GM18868 (cell line): Measurements from ENCODE around the gene KIRREL3.

Experiments
- ATAC-seq: cut with Tn5 transposase; IDR thresholded peaks from one replicate; pipeline ENCODE4 v1.9.1; 2021; ENCODE audit warnings: mild to moderate bottlenecking, moderate library complexity; ENCODE audit not compliant: unreplicated experiment

KIRREL3 gene

GRCh38 chr11:126519764-126520734 is 480.5 kb downstream of the KIRREL3 start:
- no peak for ATAC-seq

- ATAC-seq = no peak
Measured at GRCh38 chr11:126518972-126519690, 481.4 kb downstream of the KIRREL3 start.

DNA sequence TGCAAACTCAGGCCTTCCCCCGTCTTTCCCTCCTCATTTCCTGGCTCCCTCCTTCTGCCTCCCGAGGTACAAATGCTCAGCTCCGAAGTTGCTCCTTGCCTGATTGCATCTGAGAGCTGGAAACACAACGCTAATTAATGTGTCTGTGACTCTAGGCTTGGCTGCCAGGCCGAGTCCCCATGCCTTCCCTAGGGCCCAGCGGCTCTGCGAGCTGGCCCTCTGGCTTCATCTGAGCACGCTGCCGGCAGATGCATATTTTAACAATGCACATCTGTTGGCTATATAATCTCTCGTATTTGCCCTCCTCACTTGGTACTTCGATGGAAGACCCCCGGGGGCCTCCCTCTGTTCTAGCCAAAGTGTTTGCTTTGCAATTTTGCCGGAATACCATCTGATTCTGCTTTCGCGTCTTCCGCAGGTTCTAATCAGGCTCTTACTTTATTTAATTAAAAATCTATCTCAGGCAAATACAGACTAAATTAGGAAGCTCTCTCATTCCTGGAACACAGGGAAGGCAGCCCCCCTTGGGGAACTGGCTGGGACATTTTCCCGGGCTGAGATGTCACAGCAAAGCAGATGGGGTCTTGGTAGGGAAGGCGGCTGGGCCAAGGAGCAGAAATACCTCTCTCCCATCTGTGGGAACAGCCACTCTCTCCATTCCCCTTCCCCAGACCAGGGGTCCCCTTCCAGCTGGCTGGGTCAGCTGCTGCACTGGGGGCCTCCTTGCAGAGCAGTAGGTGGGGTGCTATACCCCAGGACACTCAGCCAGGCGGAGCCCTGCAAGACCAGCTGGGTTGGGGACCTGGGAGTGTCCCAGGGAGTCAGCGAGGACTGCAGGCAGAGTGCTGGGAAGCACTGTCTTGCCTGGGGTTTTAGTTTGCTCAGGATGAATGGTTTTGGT is 482.2 kb downstream of the KIRREL3 start:
- ATAC-seq = no peak

DNA sequence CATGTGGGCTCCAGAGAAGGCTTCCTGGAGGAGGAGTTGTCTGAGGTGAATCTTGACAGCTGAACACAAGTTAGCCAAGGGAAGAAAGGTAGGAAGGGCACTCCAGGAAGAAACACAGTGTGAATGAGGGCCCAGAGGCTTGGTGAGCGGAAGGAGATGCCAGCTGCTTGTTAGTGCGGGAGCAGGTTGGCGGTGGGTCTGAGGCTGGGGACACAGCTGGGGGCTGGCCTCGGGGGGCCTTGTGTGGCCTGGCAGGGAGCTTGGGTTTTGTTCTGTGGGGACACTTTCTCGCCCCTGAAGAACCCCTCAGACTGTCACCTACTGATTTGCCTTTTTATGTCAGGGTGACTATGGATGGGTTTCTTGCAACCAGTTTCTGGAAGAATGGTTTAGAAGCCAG is 485.1 kb downstream of the KIRREL3 start:
- ATAC-seq = no peak

GRCh38 chr11:126514061-126514693 is 486.4 kb downstream of the KIRREL3 start:
- ATAC-seq = no peak

- ATAC-seq = no peak
Measured at GRCh38 chr11:126512741-126513715, 487.5 kb downstream of the KIRREL3 start.

- ATAC-seq = no peak
Measured at GRCh38 chr11:126512251-126512650, 488.3 kb downstream of the KIRREL3 start.

DNA sequence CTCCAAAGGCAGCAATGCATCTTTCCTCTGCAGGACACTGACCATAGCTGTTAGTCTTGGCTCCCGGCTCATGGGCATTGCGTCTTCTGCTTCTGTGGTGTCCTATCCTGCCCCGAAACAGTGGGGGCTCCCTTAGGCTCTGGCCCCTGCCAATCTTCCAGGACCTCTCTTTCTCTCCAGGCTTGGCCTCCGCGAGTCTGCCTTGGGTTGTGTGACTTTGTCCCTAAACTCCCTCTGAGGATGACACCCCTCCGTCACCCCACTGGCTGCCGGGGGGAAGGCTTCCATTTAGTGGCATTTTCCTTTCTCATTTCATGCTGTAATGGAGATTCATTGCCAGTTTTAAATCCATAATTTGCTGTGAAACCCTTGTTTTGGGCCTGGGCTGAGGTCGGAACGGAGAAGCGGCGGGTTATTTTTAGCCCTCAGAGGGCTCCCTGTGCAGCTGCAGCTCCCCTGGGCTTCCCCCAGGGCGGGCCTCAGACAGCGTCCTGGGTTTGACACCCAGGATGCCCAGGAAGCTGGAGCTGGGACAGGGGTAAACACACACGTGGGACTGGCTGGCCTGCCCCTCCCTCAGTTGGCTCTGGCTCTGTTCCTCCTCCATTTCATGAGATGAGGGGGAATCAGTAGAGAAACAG is 489.0 kb downstream of the KIRREL3 start:
- no peak for ATAC-seq

DNA sequence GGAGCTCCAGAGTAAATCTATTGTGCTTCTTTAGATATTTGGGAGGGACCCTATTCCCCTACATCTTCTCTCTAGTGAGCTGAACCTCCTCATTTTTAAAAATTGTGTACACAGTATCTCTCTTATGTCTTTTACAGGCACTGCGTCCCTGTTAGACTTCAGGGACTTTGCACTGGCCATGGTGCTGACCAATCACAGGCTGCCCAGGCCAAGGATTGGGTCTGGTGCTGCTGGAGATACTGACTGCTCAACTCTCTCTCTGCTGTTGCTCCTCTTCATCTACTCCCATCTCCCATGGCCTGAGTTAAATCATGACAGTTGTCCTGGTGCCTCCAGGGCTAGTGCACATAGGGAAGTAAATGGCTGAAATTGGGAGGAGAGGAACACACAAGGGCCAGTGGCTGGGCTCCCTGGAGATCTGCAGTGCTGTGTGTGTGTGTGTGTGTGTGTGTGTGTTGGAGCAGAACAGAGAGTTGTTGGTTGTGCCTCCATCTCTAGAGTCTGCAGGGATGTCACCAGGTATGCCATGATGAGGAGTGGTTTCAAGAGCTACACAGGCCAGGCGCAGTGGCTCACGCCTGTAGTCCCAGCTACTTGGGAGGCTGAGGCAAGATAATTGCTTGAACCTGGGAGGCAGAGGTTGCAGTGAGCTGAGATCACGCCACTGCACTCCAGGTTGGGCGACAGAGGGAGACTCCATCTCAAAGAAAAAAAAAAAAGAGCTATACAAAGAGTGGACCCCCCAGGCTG is 489.8 kb downstream of the KIRREL3 start:
- no peak for ATAC-seq

- ATAC-seq = no peak
Measured at GRCh38 chr11:126507646-126508045, 492.9 kb downstream of the KIRREL3 start.

- no peak for ATAC-seq
Measured at GRCh38 chr11:126506789-126507188, 493.8 kb downstream of the KIRREL3 start.

- ATAC-seq = no peak
Measured at GRCh38 chr11:126502982-126503381, 497.6 kb downstream of the KIRREL3 start.

- ATAC-seq = no peak
Measured at GRCh38 chr11:126502159-126502558, 498.4 kb downstream of the KIRREL3 start.

DNA sequence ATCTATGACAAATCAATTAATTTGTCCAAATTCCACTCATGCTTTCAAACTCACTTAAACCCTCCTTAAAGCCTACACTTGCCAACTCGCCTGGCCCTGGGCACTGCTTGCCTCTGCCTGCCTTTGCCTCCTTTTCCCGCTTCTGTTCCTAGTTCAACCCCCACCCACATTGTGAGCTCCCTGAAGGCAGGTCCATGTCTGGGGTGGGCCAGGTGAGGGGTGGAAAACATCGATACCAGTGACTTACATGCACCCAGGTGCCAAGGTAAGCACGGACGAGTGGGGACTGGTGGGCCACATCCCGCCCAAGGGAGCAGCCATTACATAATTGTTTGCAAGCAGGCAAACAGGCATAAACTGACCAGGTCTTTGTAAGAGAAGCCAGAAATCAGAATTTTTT is 498.9 kb downstream of the KIRREL3 start:
- no peak for ATAC-seq

DNA sequence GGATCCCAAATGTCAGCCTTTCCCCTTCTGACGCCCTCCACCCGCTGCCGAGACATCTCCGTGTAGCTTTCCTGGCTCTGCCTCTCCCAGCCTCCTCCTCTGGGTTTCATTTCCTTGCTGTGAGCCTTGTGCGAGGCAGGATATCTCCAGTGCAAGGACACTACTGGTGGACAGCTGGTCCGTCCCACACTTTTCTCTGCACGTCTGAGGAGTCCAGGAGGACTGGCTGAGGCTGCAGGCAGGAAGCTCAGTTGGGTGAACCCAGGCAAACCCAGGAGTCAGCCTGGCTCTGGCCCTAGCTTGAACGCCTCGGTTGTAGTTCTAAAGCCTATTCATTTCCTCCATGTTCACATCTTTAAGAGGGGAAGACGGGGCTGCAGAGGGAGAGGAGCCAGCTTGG is 499.6 kb downstream of the KIRREL3 start:
- ATAC-seq = no peak

GRCh38 chr11:126499131-126499752 is 501.3 kb downstream of the KIRREL3 start:
- no peak for ATAC-seq

GRCh38 chr11:126498281-126498680 is 502.3 kb downstream of the KIRREL3 start:
- no peak for ATAC-seq
